Tibial artery (tissue), 4 donors: ENCODE data around the gene ZAR1L.

Source experiments
- DNase-seq, 2 donors: peaks; one replicate each; pipeline ENCODE4 v3.0.0-alpha.2; 2019
- H3K27ac ChIP-seq, 2 donors: fragments of 200-600 bp; sonication (generic) in 1 of 2; 1 replicate in 1 of 2; 2 replicates in 1 of 2; pipeline ENCODE4 v1.5.1; 2018 to 2019; ENCODE audit warnings: mild to moderate bottlenecking in 1 of 2
- H3K27me3 ChIP-seq, 2 donors: fragments of 200-600 bp; sonication (generic) in 1 of 2; one replicate each; pipeline versions ENCODE4 v1.5.1 to v1.6.0; 2016 to 2019
- H3K36me3 ChIP-seq, 3 donors: fragments of 200-600 bp; sonication (generic) in 2 of 3; one replicate each; pipeline ENCODE4 v1.5.1; 2016 to 2019; ENCODE audit warnings: mild to moderate bottlenecking in 2 of 3
- H3K4me1 ChIP-seq, 4 donors: fragments of 200-600 bp; sonication (generic) in 2 of 4; 1 replicate in 3 of 4; 2 replicates in 1 of 4; pipeline ENCODE4 v1.5.1; 2016 to 2019
- H3K4me3 ChIP-seq, 2 donors: fragments of 200-600 bp; sonication (generic) in 1 of 2; 1 replicate in 1 of 2; 2 replicates in 1 of 2; pipeline ENCODE4 v1.5.1; 2018 to 2019; ENCODE audit warnings: mild to moderate bottlenecking in 2 of 2
- H3K9me3 ChIP-seq, 3 donors: fragments of 200-600 bp; sonication (generic) in 1 of 3; one replicate each; pipeline ENCODE4 v1.5.1; 2016 to 2019
- CTCF ChIP-seq, 2 experiments: fragments of 200-600 bp in 1 of 2; fragments of 450-650 bp in 1 of 2; IDR thresholded peaks; one replicate each; pipeline ENCODE4 v1.5.1; 2017 to 2019; ENCODE audit warnings: antibody characterized with exemption in 2 of 2, mild to moderate bottlenecking in 1 of 2, moderate library complexity in 1 of 2
- intact Hi-C: fragments of 100-400 bp; cut with DNase I; formaldehyde crosslinking; loops from one replicate; pipeline ENCODE4 v1.15.0; 2023; ENCODE audit warnings: low total_unique reads

The ZAR1L gene

GRCh38 chr13:32255724-32256109, 59.4 kb downstream of the ZAR1L start:
- DNase-seq = no peak
- H3K9me3 ChIP-seq = no peaks in the 10 kb centered on the region
- H3K27ac ChIP-seq = peak overlapping the region; percentile 74 to 81
- H3K4me1 ChIP-seq = peaks cover 0 to 70% (median 17%) of the 10 kb centered on the region in 4 donors
- peak overlapping the region; percentile 46 to 48 for H3K4me3 ChIP-seq
- no peaks in the 10 kb centered on the region for H3K27me3 ChIP-seq
- H3K36me3 ChIP-seq = peaks cover 0 to 11% (median 9%) of the 10 kb centered on the region in 3 donors
- TF ChIP-seq CTCF (IDR thresholded peaks at IDR 0.05) = no peak
- intact Hi-C loops = no loop called here

GRCh38 chr13:32254916-32255723, 60.0 kb downstream of the ZAR1L start:
- H3K4me3 ChIP-seq = peak overlapping the region; percentile 46 to 48
- H3K4me1 ChIP-seq = peaks cover 0 to 65% (median 13%) of the 10 kb centered on the region in 4 donors
- intact Hi-C loops = no loop called here
- no peaks in the 10 kb centered on the region for H3K27me3 ChIP-seq
- H3K36me3 ChIP-seq = peaks cover 6 to 17% (median 15%) of the 10 kb centered on the region in 3 donors
- no peak for TF ChIP-seq CTCF (IDR thresholded peaks at IDR 0.05)
- no peak for DNase-seq
- H3K9me3 ChIP-seq = no peaks in the 10 kb centered on the region
- peak overlapping the region; percentile 74 to 81 for H3K27ac ChIP-seq

- Histone ChIP-seq H3K27me3 (no peaks in the 10 kb centered on the region), H3K9me3 (no peaks in the 10 kb centered on the region), H3K4me1 (peaks cover 0 to 59% (median 11%) of the 10 kb centered on the region in 4 donors), H3K27ac (peak overlapping the region; percentile 74 to 81), H3K36me3 (peaks cover 13 to 24% (median 22%) of the 10 kb centered on the region in 3 donors), H3K4me3 (peak overlapping the region; percentile 46 to 48)
- no peak for TF ChIP-seq CTCF (IDR thresholded peaks at IDR 0.05)
- intact Hi-C loops = no loop called here
- no peak for DNase-seq
These were observed 60.7 kb downstream of the ZAR1L start for GRCh38 chr13:32254416-32254815.

- Histone ChIP-seq H3K36me3 (peaks cover 15 to 26% (median 26%) of the 10 kb centered on the region in 3 donors), H3K4me3 (peak overlapping the region; percentile 46 to 48), H3K9me3 (no peaks in the 10 kb centered on the region), H3K27me3 (no peaks in the 10 kb centered on the region), H3K4me1 (peaks cover 0 to 54% (median 8%) of the 10 kb centered on the region in 4 donors), H3K27ac (peak overlapping the region; percentile 74 to 81)
- no peak for TF ChIP-seq CTCF (IDR thresholded peaks at IDR 0.05)
- DNase-seq = no peak
- intact Hi-C loops = no loop called here
These were observed 61.2 kb downstream of the ZAR1L start for GRCh38 chr13:32253911-32254399.
